Mesenchymal stem cell (in vitro differentiated cells and primary cell): Measurements from ENCODE around the gene ZXDC. TPM values are rescaled to one million over a fixed set of nuclear protein-coding genes. Genes with fewer than 3 reads are reported as not detected.

Source experiments
- DNase-seq: peaks from one replicate; pipeline ENCODE4 v3.0.0-alpha.2; 2013
- H2AFZ ChIP-seq: one replicate; pipeline ENCODE4 v1.6.1; 2013; ENCODE audit warnings: low read depth, mild to moderate bottlenecking, control low read depth, inconsistent platforms, low read length, moderate library complexity
- H2AK5ac ChIP-seq: 2 replicates; pipeline ENCODE4 v1.6.1; 2013; ENCODE audit warnings: low read length, moderate library complexity, mild to moderate bottlenecking, inconsistent platforms; ENCODE audit not compliant: severe bottlenecking
- H2BK120ac ChIP-seq: one replicate; pipeline ENCODE4 v1.6.1; 2013; ENCODE audit warnings: low read depth, mild to moderate bottlenecking, inconsistent platforms, low read length, moderate library complexity
- H2BK12ac ChIP-seq, 2 experiments: one replicate each; pipeline ENCODE4 v1.6.1; 2013; ENCODE audit warnings: inconsistent platforms in 2 of 2, low read length in 2 of 2, mild to moderate bottlenecking in 2 of 2, moderate library complexity in 2 of 2, control low read depth in 1 of 2
- H2BK15ac ChIP-seq: one replicate; pipeline ENCODE4 v1.6.1; 2013; ENCODE audit warnings: mild to moderate bottlenecking, low read depth, inconsistent platforms; ENCODE audit not compliant: poor library complexity, severe bottlenecking
- H2BK5ac ChIP-seq: 2 replicates; pipeline ENCODE4 v1.6.1; 2013; ENCODE audit warnings: low read depth, mild to moderate bottlenecking, low read length, control low read depth, inconsistent platforms; ENCODE audit not compliant: poor library complexity, severe bottlenecking
- H3K14ac ChIP-seq, 2 experiments: one replicate each; pipeline ENCODE4 v1.6.1; 2013; ENCODE audit warnings: inconsistent platforms in 2 of 2, low read length in 2 of 2, control low read depth in 1 of 2, mild to moderate bottlenecking in 1 of 2, moderate library complexity in 1 of 2
- H3K18ac ChIP-seq, 2 experiments: one replicate each; pipeline ENCODE4 v1.6.1; 2013; ENCODE audit warnings: inconsistent platforms in 2 of 2, low read length in 2 of 2, control low read depth in 1 of 2, low read depth in 1 of 2, mild to moderate bottlenecking in 1 of 2
- H3K23ac ChIP-seq, 2 experiments: one replicate each; pipeline ENCODE4 v1.6.1; 2013; ENCODE audit warnings: inconsistent platforms in 2 of 2, low read length in 2 of 2, mild to moderate bottlenecking in 2 of 2, moderate library complexity in 2 of 2, control low read depth in 1 of 2
- H3K27ac ChIP-seq: 2 replicates; pipeline ENCODE4 v1.5.1; 2013; ENCODE audit warnings: mild to moderate bottlenecking, moderate library complexity, low read length, control low read depth, inconsistent platforms; ENCODE audit not compliant: poor library complexity, severe bottlenecking
- H3K27me3 ChIP-seq, 2 experiments: 2 replicates each; pipeline versions ENCODE4 v1.6.1 to v1.7.0; 2013; ENCODE audit warnings: low read length in 2 of 2, mild to moderate bottlenecking in 2 of 2, moderate library complexity in 2 of 2, control low read depth in 1 of 2, inconsistent platforms in 1 of 2; ENCODE audit not compliant: control insufficient read depth in 1 of 2, insufficient read depth in 1 of 2
- H3K36me3 ChIP-seq, 2 experiments: 2 replicates each; pipeline versions ENCODE4 v1.6.1 to v1.7.0; 2013; ENCODE audit warnings: low read length in 2 of 2, control low read depth in 1 of 2, inconsistent platforms in 1 of 2, low read depth in 1 of 2, mild to moderate bottlenecking in 1 of 2; ENCODE audit not compliant: insufficient read depth in 2 of 2, control insufficient read depth in 1 of 2
- H3K4ac ChIP-seq, 2 experiments: one replicate each; pipeline ENCODE4 v1.6.1; 2013; ENCODE audit warnings: inconsistent platforms in 2 of 2, low read length in 2 of 2, mild to moderate bottlenecking in 2 of 2, moderate library complexity in 2 of 2, control low read depth in 1 of 2, low read depth in 1 of 2
- H3K4me1 ChIP-seq: 2 replicates; pipeline ENCODE4 v1.6.1; 2013; ENCODE audit warnings: low read depth, low read length, control low read depth; ENCODE audit not compliant: control insufficient read depth, insufficient read depth
- H3K4me2 ChIP-seq: 2 replicates; pipeline ENCODE4 v1.6.1; 2013; ENCODE audit warnings: low read length, mild to moderate bottlenecking, inconsistent platforms; ENCODE audit not compliant: poor library complexity, severe bottlenecking
- H3K4me3 ChIP-seq, 2 experiments: 2 replicates each; pipeline versions ENCODE4 v1.5.1 to v1.7.0; 2013; ENCODE audit warnings: low read length in 2 of 2, mild to moderate bottlenecking in 2 of 2, control low read depth in 1 of 2, low read depth in 1 of 2; ENCODE audit not compliant: insufficient read depth in 1 of 2
- H3K79me1 ChIP-seq: replicated peaks from 2 replicates; pipeline ENCODE4 v1.6.1; 2013; ENCODE audit warnings: mild to moderate bottlenecking, control low read depth, low read length, inconsistent platforms; ENCODE audit not compliant: poor library complexity, severe bottlenecking
- H3K9ac ChIP-seq: 2 replicates; pipeline ENCODE4 v1.7.0; 2013; ENCODE audit warnings: mild to moderate bottlenecking, low read length, moderate library complexity
- H3K9me3 ChIP-seq: 2 replicates; pipeline ENCODE4 v1.7.0; 2013; ENCODE audit warnings: mild to moderate bottlenecking, low read length; ENCODE audit not compliant: control insufficient read depth
- H4K8ac ChIP-seq: one replicate; pipeline ENCODE4 v1.6.1; 2013; ENCODE audit warnings: inconsistent platforms, mild to moderate bottlenecking, low read length, moderate library complexity
- H4K91ac ChIP-seq: one replicate; pipeline ENCODE4 v1.6.1; 2013; ENCODE audit warnings: mild to moderate bottlenecking, low read length, inconsistent platforms
- WGBS: methylation state at CpG from one replicate; pipeline ENCODE4 v1.1.7; 2013; ENCODE audit warnings: mixed read lengths; 5-methylcytosine and 5-hydroxymethylcytosine counted together
- polyA plus RNA-seq, 2 experiments: library from polyadenylated mRNA; stranded (reverse); fragments of 200-250 nt; gene quantifications; one replicate each; pipeline ENCODE4 v1.2.3, GENCODE V29; 2013

Gene ZXDC
- polyA plus RNA-seq (2013, experiment 1 of 2) = 6.3 TPM
- polyA plus RNA-seq (2013, experiment 2 of 2) = 6.1 TPM

- peak within 1 kb of the TSS; percentile 66 for H2AFZ ChIP-seq
- H3K4me3 ChIP-seq = peak within 1 kb of the TSS; percentile 81 to 97
- H3K14ac ChIP-seq = peak within 1 kb of the TSS in 1 of 2 experiments; percentile 79
- H3K27me3 ChIP-seq = no peaks in the 10 kb centered on the region
- 0% methylated on average over 59 of the region's 112 CpGs for WGBS
- H2BK15ac ChIP-seq = no peak within 1 kb of the TSS
- peak within 1 kb of the TSS in 1 of 2 experiments; percentile 87 for H3K23ac ChIP-seq
- DNase-seq = peak; percentile 90
- H3K27ac ChIP-seq = no peak within 1 kb of the TSS
- H2AK5ac ChIP-seq = no peak within 1 kb of the TSS
- H2BK5ac ChIP-seq = peak within 1 kb of the TSS; percentile 76
- H3K4me2 ChIP-seq = peak within 1 kb of the TSS; percentile 95
- H3K18ac ChIP-seq = peak within 1 kb of the TSS; percentile 79 to 87
- peaks cover 3 to 22% of the 10 kb centered on the region in 2 experiments for H3K36me3 ChIP-seq
- peak within 1 kb of the TSS; percentile 86 to 89 for H3K4ac ChIP-seq
- H4K8ac ChIP-seq = peak within 1 kb of the TSS; percentile 96
- H2BK120ac ChIP-seq = peak within 1 kb of the TSS; percentile 95
- H3K79me1 ChIP-seq = peaks cover 17% of the 10 kb centered on the region
- peak within 1 kb of the TSS in 1 of 2 experiments; percentile 3 for H2BK12ac ChIP-seq
- H3K4me1 ChIP-seq = peaks cover 28% of the 10 kb centered on the region
- H4K91ac ChIP-seq = peak within 1 kb of the TSS; percentile 64
- H3K9me3 ChIP-seq = no peaks in the 10 kb centered on the region
- peak within 1 kb of the TSS; percentile 97 for H3K9ac ChIP-seq
Measured at GRCh38 chr3:126475413-126476114, at the start of gene ZXDC. TSS of gene ZXDC (minus strand) at chr3:126475891. CDS start at chr3:126475865, 26 bp downstream.

GRCh38 chr3:126525091-126525852, 49.6 kb upstream of the ZXDC start:
- Histone ChIP-seq H4K91ac (no peak overlapping the region), H2AFZ (no peak overlapping the region), H3K18ac (no peak overlapping the region), H3K4me1 (peaks cover 30% of the 10 kb centered on the region), H3K23ac (no peak overlapping the region), H2BK12ac (no peak overlapping the region), H2BK5ac (no peak overlapping the region), H3K36me3 (no peaks in the 10 kb centered on the region), H3K79me1 (no peaks in the 10 kb centered on the region), H2BK15ac (no peak overlapping the region), H3K9me3 (no peaks in the 10 kb centered on the region), H2AK5ac (no peak overlapping the region), H3K9ac (no peak overlapping the region), H3K27ac (no peak overlapping the region), H3K27me3 (peaks cover 43 to 44% of the 10 kb centered on the region in 2 experiments), H3K4me2 (no peak overlapping the region), H4K8ac (no peak overlapping the region), H3K4ac (no peak overlapping the region), H3K4me3 (no peak overlapping the region), H2BK120ac (no peak overlapping the region), H3K14ac (no peak overlapping the region)
- 85% methylated on average over 11 of the region's 12 CpGs for WGBS
- DNase-seq = no peak

- peak overlapping the region; percentile 6 for H3K9ac ChIP-seq
- no peak overlapping the region for H3K23ac ChIP-seq
- no peak overlapping the region for H2BK15ac ChIP-seq
- no peak overlapping the region for H4K91ac ChIP-seq
- 21% methylated on average over 20 of the region's 31 CpGs for WGBS
- no peaks in the 10 kb centered on the region for H3K79me1 ChIP-seq
- H3K27ac ChIP-seq = no peak overlapping the region
- H3K27me3 ChIP-seq = peaks cover 49 to 51% of the 10 kb centered on the region in 2 experiments
- H3K4me3 ChIP-seq = peak overlapping the region; percentile 42 to 66
- no peak overlapping the region for H3K18ac ChIP-seq
- H2BK120ac ChIP-seq = no peak overlapping the region
- no peak overlapping the region for H2AK5ac ChIP-seq
- no peak overlapping the region for H2BK12ac ChIP-seq
- H3K4ac ChIP-seq = no peak overlapping the region
- H2AFZ ChIP-seq = no peak overlapping the region
- no peak overlapping the region for H2BK5ac ChIP-seq
- no peak overlapping the region for H4K8ac ChIP-seq
- H3K4me2 ChIP-seq = peak overlapping the region; percentile 86
- H3K9me3 ChIP-seq = no peaks in the 10 kb centered on the region
- no peak for DNase-seq
- H3K4me1 ChIP-seq = peaks cover 27% of the 10 kb centered on the region
- no peak overlapping the region for H3K14ac ChIP-seq
- H3K36me3 ChIP-seq = no peaks in the 10 kb centered on the region
Measured at GRCh38 chr3:126524429-126524988, 48.8 kb upstream of the ZXDC start.
